ENCODE data around the gene FAIM.

GRCh38 chr3:138559134-138559533, 49.4 kb upstream of the FAIM start:
- TF ChIP-seq CTCF (IDR thresholded peaks at IDR 0.05) (no peak), POLR2A (IDR thresholded peaks at IDR 0.05) (no peak)
